Endometrial microvascular endothelial cells (primary cell): ENCODE measurements around the gene CMTM3. TPM values are rescaled to one million over a fixed set of nuclear protein-coding genes. Genes with fewer than 3 reads are reported as not detected.
"Not testable (repeated sequence)": the region's sequence is repeated elsewhere in the genome, so short reads cannot be mapped to it uniquely, and the experiment has no call there.

Experiments
- in situ Hi-C: cut with HindIII; loops from 2 replicates; pipeline ENCODE4 v1.10.0; 2017; ENCODE audit warnings: low sequenced_read_pairs, low pct_unique_long_range_greater_than_20kb; ENCODE audit errors: inconsistent ontology term
- total RNA-seq: library from RNA; depleted of rRNA; stranded (reverse); fragments of >200 nt; gene quantifications from one replicate; pipeline ENCODE4 v1.2.3, GENCODE V29; 2015; ENCODE audit errors: inconsistent ontology term

The CMTM3 gene
- total RNA-seq, 1 donor from 2014 or later = 94.8 TPM

GRCh38 chr16:66578651-66579531 is 25.6 kb upstream of the CMTM3 start, which contains the start of gene CMTM2:
TSS of gene CMTM2 (plus strand) at chr16:66579463. CDS start at chr16:66579608, 145 bp downstream.
- in situ Hi-C loops = loop anchor here (10.0 kb wide), 1 partner anchor 86 kb away; no protein-coding TSS in a partner anchor

DNA sequence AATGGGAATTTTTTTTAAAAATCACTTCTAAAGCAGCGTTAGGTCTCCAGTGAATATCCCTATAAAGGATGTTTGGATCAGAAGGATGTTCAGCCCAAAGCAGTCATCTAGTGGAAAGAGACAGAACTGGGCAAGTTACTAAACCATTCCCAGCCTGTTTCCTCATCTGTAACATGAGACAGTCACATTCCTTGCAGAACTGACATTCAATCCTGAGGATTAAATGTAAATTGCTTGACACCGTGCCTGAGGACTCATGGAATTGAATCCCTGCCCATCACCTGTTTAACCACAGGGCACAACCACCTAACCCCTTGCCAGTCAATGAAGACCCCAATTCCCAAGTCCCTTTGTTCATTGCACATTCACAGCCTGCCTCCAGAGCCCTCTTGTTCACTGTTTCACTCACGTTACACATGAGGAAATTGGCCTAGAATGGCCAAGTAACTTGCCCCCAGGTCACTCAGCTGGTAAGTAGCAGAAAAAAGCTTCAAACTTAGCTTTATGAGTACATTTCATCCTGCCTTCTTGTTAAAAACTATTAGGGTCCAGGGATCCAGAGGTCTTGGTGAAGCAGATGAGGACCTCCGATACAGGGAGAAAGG is 23.8 kb upstream of the CMTM3 start:
- in situ Hi-C loops = loop anchor here (5.0 kb wide), 1 partner anchor 58 kb away; no protein-coding TSS in a partner anchor

DNA sequence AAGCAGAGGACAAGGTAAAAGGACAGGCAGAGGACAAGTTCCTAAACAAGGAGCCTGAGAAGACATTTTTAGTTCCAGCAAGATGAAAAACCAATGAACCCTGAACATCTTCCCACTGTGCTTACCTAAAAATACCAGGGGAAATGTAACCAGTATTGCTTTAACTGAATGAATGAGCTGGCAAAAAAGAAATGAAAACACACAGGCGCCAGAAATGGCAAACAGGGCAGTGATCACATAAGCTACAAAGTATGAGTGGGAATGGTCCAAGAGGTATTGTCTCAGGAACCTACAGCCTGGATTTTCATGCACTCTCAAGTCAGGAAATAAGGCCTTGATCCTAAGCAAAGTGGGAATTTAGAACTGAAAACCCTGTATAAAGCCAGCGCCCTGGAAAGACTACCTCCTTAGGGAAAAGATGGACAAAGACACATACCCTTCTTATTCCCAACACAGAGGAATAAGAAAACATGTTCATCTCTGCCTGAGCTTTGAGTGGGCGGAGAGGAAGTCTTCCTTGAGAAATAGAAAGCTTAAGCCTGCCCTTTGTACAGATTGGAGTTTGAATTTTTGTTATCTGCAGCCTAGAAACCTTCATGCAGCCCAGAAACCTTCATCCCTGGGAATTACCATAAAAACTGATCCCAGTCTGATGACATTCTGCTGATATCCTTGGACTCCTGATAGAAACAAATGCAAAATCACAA is 23.1 kb upstream of the CMTM3 start:
- in situ Hi-C loops = loop anchor here (5.0 kb wide), 1 partner anchor 59 kb away; no protein-coding TSS in a partner anchor

- in situ Hi-C loops = no loop called here
Observed at GRCh38 chr16:66585481-66586239, 18.8 kb upstream of the CMTM3 start.

DNA sequence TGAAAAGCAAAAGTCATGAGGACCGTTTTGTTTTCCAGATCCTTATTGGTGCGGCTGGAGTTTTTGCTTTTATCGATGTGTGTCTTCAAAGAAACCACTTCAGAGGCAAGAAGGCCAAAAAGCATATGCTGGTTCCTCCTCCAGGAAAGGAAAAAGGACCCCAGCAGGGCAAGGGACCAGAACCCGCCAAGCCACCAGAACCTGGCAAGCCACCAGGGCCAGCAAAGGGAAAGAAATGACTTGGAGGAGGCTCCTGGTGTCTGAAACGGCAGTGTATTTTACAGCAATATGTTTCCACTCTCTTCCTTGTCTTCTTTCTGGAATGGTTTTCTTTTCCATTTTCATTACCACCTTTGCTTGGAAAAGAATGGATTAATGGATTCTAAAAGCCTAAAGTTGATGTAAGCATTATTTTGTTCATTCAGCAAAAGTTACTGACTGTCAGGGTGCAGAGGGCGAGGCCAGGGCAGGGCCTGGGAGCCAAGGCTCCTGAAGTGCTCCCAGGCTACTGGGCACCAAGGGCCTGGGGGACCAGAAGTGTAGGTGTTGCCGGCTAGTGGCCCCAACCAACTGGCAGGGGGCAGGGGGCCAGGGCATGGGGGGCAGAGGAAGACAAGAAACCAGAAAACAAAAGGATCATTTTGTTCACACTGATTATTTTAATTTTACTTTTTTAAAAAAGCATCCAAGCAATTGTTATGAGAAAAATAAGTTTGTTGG is 16.5 kb upstream of the CMTM3 start:
- in situ Hi-C loops = no loop called here

- in situ Hi-C loops = no loop called here
Observed at GRCh38 chr16:66588981-66589713, 15.4 kb upstream of the CMTM3 start.

- in situ Hi-C loops = no loop called here
Observed at GRCh38 chr16:66590322-66590721, 14.2 kb upstream of the CMTM3 start.

DNA sequence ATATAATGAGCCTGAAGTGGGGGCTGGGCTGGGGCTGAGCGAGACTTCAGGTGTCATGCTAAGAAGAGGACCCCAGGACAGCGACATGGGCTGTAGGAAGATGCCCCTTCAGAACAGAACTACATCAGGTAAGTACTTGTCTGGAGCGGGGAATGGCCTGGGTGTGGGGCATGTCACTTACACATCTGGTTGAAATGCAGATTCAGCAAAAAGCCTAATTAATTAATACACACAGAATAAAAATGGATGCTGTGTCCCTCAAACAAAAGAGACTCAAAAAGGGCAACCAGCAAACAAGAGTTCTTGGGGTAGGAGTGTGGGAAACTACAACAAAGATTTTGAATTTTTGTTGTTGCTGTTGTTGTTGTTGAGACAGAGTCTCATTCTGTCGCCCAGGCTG is 13.5 kb upstream of the CMTM3 start:
- in situ Hi-C loops = no loop called here

DNA sequence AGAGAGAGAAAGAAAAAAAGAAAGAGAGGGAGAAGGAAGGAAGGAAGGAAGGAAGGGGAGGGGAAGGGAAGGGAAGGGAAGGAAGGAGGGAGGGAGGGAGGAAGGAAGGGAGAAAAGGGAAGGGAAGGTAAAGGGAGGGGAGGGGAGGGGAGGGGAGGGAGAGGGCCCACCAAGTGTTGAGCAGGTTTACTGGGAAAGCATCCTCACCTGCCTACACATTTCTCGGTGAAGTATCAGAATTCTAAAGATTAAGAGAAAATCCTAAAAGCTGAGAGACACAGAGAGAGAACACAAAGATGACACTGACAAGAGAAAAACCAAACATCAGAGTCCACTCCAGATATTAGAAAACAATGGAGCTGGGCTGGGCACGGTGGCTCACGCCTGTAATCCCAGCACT is 12.3 kb upstream of the CMTM3 start:
- in situ Hi-C loops = no loop called here

- in situ Hi-C loops = no loop called here
Observed at GRCh38 chr16:66592814-66593213, 11.7 kb upstream of the CMTM3 start.

DNA sequence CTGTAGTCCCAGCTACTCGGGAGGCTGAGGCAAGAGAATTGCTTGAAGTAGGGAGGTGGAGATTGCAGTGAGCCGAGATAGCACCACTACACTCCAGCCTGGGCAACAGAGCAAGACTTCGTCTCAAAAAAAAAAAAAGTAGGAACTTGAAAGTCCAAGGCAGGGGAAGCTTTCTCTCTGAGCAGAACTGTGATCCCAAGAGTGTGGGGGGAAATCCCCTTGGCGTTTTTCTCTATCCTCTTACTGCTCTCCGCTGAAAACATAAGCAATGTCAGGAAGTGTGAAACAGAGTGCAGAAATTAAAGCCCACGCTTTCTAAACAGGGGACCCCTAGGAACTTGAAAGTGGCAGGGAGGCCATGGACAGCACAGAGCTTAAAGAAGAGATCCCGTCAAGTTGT is 9.8 kb upstream of the CMTM3 start:
- in situ Hi-C loops = no loop called here

GRCh38 chr16:66596559-66596958 is 7.9 kb upstream of the CMTM3 start:
- in situ Hi-C loops = not testable (repeated sequence)

DNA sequence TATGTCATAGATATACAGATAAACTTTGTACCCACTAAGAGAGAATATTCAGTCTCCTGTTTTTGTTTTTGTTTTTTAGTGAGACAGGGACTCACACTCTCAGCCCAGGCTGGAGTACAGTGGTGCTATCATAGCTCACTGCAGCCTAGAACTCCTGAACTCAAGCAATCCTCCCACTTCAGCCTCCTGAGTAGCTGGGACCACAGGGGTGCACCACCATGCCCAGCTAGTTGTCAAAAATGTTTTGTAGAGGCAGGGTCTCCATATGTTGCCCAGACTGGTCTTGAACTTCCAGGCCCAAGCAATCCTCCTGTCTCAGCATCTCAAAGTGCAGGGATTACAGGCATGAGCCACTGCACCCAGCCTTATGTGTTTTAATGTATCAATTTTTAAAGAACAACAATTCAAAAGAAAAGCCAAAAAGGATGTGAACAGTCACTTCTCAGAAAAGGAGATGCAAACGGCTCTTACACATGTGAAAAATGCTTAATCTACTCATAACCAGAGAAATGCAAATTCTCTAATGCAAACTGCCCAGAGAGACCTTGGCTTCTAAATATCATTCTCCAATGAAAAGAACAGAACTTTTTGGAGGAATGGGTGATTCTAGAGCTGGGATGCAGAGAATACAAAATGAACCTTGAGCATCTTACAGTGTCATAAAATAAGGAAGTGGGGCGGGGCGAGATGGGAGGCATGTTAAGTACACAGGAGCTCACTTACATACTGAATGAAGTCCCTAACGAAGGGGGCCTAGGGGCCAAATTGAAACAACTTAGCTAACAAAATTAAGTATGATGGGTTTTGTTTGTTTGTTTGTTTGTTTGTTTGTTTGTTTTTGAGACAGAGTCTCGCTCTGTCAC is 7.3 kb upstream of the CMTM3 start:
- in situ Hi-C loops = no loop called here

DNA sequence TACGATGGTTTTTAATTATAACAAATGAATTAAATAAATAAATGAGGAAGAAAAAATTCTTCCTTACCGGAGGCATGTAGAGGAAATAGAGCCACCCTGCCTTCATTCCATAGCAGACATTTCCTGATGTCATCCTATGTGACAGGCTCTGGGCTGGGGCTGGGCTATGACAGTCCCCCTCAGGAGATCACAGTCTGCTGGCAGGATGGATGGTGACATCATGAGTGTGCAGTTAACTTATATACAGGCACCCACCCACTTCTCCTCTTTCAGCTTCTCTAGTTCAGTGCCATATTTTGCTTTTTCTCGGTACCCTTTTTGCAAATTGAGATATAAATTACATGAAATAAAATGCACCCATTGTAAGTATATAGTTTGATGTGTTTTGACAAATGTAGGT is 6.4 kb upstream of the CMTM3 start:
- in situ Hi-C loops = no loop called here

GRCh38 chr16:66599726-66600125 is 4.8 kb upstream of the CMTM3 start:
- in situ Hi-C loops = no loop called here

- in situ Hi-C loops = no loop called here
Observed at GRCh38 chr16:66600477-66600876, 4.0 kb upstream of the CMTM3 start.

GRCh38 chr16:66601471-66601870 is 3.0 kb upstream of the CMTM3 start:
- in situ Hi-C loops = no loop called here
